ENCODE measurements around the gene ILKAP.

GRCh38 chr2:238231809-238232208, 28.3 kb upstream of the ILKAP start:
- TF ChIP-seq CTCF (IDR thresholded peaks at IDR 0.05 in 2 of 3, conservative IDR thresholded peaks at IDR 0.05 in 1 of 3; ENCODE audit: borderline replicate concordance in 1 of 3, insufficient read depth in 1 of 3, low read depth in 2 of 3, low read length in 2 of 3) (no peak), MAX (IDR thresholded peaks at IDR 0.05) (no peak), POLR2A (IDR thresholded peaks at IDR 0.05; ENCODE audit: borderline replicate concordance, extremely low read depth, insufficient read depth, insufficient read length) (no peak), JUND (IDR thresholded peaks at IDR 0.05) (no peak), REST (IDR thresholded peaks at IDR 0.05; ENCODE audit: low read depth) (no peak), EZH2 (IDR thresholded peaks at IDR 0.05) (no peak), ZNF274 (IDR thresholded peaks at IDR 0.05; ENCODE audit: low read depth, low read length) (no peak), POLR2AphosphoS5 (IDR thresholded peaks at IDR 0.05; ENCODE audit: low read depth, low read length) (no peak), RAD21 (IDR thresholded peaks at IDR 0.05; ENCODE audit: low read depth) (no peak), ZBTB33 (IDR thresholded peaks at IDR 0.05; ENCODE audit: extremely low read depth, insufficient replicate concordance, low read length) (no peak)
- TF ChIP-seq, protein P1, sequence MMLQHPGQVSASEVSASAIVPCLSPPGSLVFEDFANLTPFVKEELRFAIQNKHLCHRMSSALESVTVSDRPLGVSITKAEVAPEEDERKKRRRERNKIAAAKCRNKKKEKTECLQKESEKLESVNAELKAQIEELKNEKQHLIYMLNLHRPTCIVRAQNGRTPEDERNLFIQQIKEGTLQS (IDR thresholded peaks at IDR 0.05) = no peak
